Measurements from ENCODE around the gene LRRTM3.

LRRTM3 gene

GRCh38 chr10:66942407-66942806 lies 16.6 kb downstream of the LRRTM3 start:
- no peak overlapping the region for H3K27ac ChIP-seq
- no peak for DNase-seq (ENCODE audit: low spot score)
- CTCF ChIA-PET = interaction anchor here (0.7 kb wide), 1 partner anchor 26 kb away, joined by 3 read pairs; no protein-coding TSS in a partner anchor
- POLR2A ChIA-PET (ENCODE audit: low non-redundant PET) = no interaction called here
- TF ChIP-seq, protein P1, sequence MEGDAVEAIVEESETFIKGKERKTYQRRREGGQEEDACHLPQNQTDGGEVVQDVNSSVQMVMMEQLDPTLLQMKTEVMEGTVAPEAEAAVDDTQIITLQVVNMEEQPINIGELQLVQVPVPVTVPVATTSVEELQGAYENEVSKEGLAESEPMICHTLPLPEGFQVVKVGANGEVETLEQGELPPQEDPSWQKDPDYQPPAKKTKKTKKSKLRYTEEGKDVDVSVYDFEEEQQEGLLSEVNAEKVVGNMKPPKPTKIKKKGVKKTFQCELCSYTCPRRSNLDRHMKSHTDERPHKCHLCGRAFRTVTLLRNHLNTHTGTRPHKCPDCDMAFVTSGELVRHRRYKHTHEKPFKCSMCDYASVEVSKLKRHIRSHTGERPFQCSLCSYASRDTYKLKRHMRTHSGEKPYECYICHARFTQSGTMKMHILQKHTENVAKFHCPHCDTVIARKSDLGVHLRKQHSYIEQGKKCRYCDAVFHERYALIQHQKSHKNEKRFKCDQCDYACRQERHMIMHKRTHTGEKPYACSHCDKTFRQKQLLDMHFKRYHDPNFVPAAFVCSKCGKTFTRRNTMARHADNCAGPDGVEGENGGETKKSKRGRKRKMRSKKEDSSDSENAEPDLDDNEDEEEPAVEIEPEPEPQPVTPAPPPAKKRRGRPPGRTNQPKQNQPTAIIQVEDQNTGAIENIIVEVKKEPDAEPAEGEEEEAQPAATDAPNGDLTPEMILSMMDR (conservative IDR thresholded peaks at IDR 0.05; ENCODE audit: low read depth) = no peak

GRCh38 chr10:66943590-66943989 lies 17.8 kb downstream of the LRRTM3 start:
- DNase-seq (ENCODE audit: low spot score) = no peak
- TF ChIP-seq, protein P1 (conservative IDR thresholded peaks at IDR 0.05; ENCODE audit: low read depth) = no peak
- no peak overlapping the region for H3K27ac ChIP-seq
- CTCF ChIA-PET = no interaction called here
- POLR2A ChIA-PET (ENCODE audit: low non-redundant PET) = no interaction called here

DNA sequence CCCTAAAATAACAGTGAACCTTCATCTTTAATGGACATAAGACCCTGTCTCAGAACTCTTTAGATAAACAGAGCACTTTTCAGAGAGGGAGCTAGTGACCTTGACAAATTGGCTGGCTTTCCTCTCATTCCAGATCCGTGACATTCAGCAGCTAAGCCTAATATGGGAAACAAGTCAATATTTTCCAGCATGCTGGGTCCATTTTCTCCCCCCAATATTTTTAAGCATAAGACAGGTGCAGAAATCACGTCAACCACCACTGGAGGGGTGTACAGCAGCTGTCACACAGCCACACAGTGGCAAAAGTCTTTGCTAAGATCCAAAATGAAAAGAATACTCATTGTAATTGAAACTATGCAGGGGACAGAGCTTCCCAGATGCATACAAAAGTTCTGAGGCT lies 26.1 kb downstream of the LRRTM3 start:
- ChIA-PET POLR2A (ENCODE audit: low non-redundant PET) (no interaction called here), CTCF (interaction anchor here (1.1 kb wide), 1 partner anchor 354 kb away, joined by 3 read pairs; no protein-coding TSS in a partner anchor)
- TF ChIP-seq, protein P1 (conservative IDR thresholded peaks at IDR 0.05; ENCODE audit: low read depth) = no peak
- no peak for DNase-seq (ENCODE audit: low spot score)
- no peak overlapping the region for H3K27ac ChIP-seq

DNA sequence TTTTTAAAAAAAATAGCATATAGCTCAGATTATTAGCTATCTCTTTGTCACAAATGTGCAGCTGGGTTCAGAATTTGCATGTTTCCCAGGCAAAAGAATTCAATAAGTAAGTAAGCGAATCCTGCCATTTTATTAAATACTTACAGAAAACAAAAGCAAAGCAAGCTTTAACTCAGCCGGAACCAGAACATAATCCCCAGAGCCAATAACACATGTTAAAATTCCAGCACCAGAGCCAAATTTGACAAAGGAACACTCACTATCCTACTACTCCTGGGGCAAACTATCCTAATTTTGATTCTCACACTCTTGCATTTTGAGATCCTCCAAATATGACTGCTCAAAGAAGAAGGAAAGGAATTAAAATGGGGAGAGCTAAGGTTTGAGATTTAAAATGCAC lies 32.6 kb downstream of the LRRTM3 start:
- ChIA-PET CTCF (no interaction called here), POLR2A (ENCODE audit: low non-redundant PET) (interaction anchor here (0.7 kb wide), 1 partner anchor 561 kb away, joined by 13 read pairs; no protein-coding TSS in a partner anchor)
- DNase-seq (ENCODE audit: low spot score) = no peak
- TF ChIP-seq, protein P1 (conservative IDR thresholded peaks at IDR 0.05; ENCODE audit: low read depth) = no peak
- H3K27ac ChIP-seq = no peak overlapping the region

GRCh38 chr10:66964946-66965345 lies 39.1 kb downstream of the LRRTM3 start:
- H3K27ac ChIP-seq = no peak overlapping the region
- CTCF ChIA-PET = no interaction called here
- POLR2A ChIA-PET (ENCODE audit: low non-redundant PET) = no interaction called here
- no peak for DNase-seq (ENCODE audit: low spot score)
- TF ChIP-seq, protein P1 (conservative IDR thresholded peaks at IDR 0.05; ENCODE audit: low read depth) = no peak

- POLR2A ChIA-PET (ENCODE audit: low non-redundant PET) = no interaction called here
- TF ChIP-seq, protein P1 (conservative IDR thresholded peaks at IDR 0.05; ENCODE audit: low read depth) = no peak
- CTCF ChIA-PET = no interaction called here
- no peak for DNase-seq (ENCODE audit: low spot score)
- H3K27ac ChIP-seq = no peak overlapping the region
These were observed 54.5 kb downstream of the LRRTM3 start for GRCh38 chr10:66980246-66980815.

Data from RWPE1 (cell line).